ENCODE results near the gene AK6.

DNA sequence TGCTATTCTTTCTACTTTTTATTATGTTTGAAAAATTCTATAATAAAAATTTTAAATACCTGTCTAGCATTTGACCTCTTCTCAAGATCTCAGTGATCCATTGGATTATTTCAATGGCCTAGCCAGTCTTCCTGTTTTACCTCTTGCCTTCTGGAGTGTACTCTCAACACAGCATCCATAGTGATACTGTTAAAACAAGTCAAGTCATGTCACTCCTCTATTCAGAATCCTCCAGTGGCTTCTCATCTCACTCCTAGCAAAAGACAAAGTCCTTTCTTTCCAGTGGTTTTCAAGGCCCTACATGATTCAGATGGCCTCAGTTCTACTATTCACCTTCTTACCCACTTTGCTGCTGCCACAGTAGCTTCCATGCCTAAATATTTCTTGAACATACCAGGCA lies 47.4 kb upstream of the AK6 start:
- TF ChIP-seq, protein P1, sequence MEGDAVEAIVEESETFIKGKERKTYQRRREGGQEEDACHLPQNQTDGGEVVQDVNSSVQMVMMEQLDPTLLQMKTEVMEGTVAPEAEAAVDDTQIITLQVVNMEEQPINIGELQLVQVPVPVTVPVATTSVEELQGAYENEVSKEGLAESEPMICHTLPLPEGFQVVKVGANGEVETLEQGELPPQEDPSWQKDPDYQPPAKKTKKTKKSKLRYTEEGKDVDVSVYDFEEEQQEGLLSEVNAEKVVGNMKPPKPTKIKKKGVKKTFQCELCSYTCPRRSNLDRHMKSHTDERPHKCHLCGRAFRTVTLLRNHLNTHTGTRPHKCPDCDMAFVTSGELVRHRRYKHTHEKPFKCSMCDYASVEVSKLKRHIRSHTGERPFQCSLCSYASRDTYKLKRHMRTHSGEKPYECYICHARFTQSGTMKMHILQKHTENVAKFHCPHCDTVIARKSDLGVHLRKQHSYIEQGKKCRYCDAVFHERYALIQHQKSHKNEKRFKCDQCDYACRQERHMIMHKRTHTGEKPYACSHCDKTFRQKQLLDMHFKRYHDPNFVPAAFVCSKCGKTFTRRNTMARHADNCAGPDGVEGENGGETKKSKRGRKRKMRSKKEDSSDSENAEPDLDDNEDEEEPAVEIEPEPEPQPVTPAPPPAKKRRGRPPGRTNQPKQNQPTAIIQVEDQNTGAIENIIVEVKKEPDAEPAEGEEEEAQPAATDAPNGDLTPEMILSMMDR (IDR thresholded peaks at IDR 0.05): no peak
- TF ChIP-seq ZFX (IDR thresholded peaks at IDR 0.05; ENCODE audit: borderline replicate concordance): no peak
